Measurements from ENCODE around the gene GABRB3.
"Not testable (repeated sequence)": the region's sequence is repeated elsewhere in the genome, so short reads cannot be mapped to it uniquely, and the experiment has no call there.

Gene GABRB3

GRCh38 chr15:26731965-26732364, 40.9 kb downstream of the GABRB3 start:
- DNase-seq, result no peak

DNA sequence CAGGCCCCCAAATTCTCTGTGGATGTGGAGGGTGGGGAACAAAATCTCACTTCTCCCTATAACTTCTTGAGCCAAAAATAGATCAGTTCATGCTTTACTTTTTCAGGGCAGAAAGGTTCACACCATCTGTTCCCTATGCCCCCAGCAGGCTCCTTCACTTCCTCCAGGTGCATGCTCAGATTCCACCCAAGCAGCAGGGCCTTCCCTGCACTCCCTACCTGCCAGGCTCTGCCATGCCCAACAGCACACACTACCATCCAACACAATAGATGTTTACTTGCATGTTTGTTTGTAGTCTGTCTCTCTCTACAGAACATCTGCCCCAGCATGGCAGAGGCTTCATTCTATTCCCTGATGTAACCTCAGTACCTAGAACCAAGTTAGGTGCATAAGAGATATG, 43.3 kb downstream of the GABRB3 start:
- no peak for DNase-seq

GRCh38 chr15:26729030-26729429, 43.8 kb downstream of the GABRB3 start:
- DNase-seq, result no peak

DNA sequence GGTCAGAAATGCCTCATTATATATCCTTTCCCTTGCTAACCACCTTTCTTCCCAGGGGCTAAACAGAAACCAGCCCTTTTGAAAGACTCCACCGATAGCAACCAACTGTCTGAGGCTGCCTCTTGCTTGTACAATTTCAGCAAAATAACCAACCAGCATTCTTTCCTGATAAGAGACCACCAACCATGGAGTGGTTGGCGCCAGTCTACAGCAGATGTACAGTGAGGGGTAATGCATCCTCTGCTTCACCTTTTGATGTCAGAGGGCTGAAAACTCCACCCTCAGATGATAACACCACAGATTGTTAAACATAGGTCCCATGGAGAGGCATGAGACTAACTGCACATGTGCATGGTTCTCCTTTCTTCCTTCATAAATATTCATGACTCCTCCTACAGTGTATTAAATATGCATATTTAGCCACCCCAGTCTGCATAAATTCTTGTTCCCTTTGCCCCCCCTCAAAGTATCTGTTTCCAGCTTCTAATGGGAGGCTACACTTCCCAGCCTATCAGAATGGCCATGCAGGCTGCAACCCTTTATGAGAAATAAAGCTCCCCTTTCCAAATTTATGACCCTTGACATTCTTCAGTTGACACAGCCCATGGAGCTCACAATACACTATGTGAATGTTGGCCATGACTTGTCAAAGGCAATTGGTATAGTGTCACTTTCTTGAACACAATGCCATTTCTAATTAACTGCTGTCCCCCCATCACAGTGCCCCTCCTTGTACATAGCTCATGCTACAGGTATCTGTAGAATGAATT, 48.3 kb downstream of the GABRB3 start:
- no peak for DNase-seq

- no peak for DNase-seq
Observed at GRCh38 chr15:26722621-26723160, 50.2 kb downstream of the GABRB3 start.

DNA sequence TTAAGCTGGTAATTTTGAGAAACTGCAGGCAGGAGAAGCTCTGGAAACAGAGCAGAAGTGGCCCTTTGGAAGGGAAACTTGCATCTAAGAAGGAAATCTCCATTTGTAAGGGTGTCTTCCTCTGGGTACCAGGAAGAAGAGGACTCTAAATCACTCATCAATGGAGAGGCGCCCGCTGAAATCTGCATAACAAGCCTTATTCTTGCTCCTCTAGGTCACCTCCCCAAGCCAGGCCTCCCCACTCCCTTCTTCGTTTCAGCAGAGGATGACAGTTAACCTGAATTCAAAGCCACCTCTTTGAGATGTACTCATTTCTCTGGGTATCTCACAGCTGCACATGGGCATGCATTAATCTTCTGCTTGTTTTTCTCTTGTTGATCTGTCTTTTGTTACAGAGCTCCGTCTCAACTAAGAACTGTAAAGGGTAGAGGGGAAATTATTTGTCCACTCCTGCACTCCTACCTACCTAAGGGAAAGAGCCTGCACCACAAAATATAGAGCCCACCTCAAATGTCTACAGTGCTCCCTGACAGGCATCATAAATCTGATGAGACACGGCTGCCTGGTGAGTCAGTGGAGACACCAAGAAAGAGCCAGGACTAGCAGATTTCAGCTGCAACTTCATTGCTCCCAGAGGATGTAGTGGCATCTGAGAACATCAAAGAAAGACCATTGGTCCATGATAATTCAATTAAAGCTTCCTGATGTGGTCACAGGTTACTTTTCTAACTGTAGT, 51.5 kb downstream of the GABRB3 start:
- DNase-seq, result no peak

DNA sequence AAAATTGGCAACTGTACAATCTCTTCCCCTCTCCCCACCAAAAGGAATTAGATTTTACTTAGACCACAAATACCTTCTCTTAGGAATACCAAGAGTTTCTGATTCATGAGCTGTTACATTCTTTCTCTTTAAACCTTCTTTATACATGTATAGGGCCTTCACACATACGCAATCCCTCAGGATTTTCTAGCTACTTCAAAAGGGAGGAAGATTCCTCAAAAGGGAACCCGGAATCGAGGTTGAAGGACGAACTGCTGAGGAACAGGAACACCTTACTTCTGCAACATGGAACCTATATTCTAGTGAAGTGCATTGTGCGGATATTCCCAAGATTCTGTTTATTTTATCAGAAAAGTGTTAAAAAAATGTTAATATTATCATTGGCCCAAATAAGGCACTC, 52.3 kb downstream of the GABRB3 start:
- no peak for DNase-seq

GRCh38 chr15:26719866-26720265, 53.0 kb downstream of the GABRB3 start:
- DNase-seq, result not testable (repeated sequence)

GRCh38 chr15:26716069-26716468, 56.8 kb downstream of the GABRB3 start:
- DNase-seq, result no peak

DNA sequence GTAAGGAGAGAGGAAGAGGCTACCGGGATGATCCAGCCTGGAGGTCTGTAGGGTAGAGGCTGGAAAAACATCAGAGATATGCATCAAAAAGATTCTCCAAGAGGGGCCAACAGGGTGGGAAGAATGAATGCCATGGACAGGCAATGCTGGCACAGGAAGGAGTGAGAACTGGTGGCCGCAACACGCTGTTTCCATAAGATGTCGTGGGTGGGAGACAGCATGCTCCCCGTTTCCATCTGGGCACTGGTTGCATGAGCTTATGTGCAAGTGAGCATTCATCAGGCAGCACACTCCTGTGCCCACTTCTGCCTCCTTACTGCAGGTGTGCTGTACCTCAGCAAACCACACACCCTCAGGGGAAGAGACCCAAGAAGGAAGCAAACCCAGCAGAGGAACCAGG, 59.4 kb downstream of the GABRB3 start:
- no peak for DNase-seq

DNA sequence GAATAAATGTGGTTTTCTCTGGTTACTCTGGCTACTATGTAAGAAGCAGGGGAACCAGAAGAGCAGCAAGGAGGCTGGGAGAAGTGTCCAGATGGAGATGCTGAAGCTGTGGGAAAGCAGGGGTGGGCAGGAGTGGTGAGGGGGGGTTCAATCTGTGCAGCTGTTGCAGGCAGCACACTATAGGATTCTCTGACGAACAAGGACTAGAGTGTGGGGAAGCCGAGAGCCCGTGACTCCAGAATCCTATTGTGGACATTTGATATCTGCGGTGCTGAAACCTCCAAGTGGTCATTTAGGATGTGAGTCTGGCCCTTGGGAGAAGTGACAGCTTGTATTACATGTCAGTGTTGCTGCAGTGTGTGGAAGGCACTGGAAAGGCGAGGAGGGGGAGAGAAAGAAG, 60.5 kb downstream of the GABRB3 start:
- DNase-seq, result no peak

- DNase-seq, result no peak
Observed at GRCh38 chr15:26711445-26711844, 61.4 kb downstream of the GABRB3 start.

- DNase-seq, result no peak
Observed at GRCh38 chr15:26702381-26702780, 70.5 kb downstream of the GABRB3 start.

DNA sequence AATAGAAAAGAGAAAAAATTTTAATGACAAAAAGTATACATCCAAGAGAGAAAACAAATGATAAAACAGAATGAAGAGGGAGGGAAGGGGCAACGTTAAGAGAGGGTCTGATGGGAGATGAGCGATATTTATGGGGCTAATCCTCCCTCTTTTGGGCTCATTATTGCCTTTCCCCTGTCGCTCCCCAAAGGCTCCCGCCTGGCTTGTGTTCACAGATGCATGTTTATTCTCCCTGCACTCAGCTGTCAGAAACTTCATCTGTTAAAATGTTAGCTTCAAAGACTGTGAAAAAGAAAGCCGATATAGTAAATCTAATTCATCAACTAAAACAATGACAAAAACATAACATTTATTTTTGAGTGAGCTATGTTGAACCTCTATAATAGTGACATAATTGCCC, 74.3 kb downstream of the GABRB3 start:
- DNase-seq, result no peak

DNA sequence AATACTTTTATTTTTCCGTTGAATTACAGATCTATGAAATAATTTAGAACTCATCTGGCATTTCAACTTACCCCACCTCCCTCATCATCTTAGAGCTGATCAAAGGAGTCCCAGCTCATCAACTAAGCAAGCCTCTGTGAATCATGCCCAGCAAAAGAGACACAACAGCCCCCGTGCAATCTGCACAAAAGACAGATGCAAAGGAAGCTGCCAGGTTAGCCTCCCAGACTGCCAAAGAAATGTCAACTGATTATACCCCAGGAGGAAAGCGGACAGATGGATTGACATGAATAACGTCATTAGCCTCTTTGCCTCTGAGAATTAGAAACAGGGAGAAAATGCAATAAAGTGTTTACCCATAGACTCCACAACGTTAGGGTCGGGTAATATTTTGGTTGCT, 75.0 kb downstream of the GABRB3 start:
- no peak for DNase-seq

GRCh38 chr15:26691249-26691648, 81.6 kb downstream of the GABRB3 start:
- no peak for DNase-seq

DNA sequence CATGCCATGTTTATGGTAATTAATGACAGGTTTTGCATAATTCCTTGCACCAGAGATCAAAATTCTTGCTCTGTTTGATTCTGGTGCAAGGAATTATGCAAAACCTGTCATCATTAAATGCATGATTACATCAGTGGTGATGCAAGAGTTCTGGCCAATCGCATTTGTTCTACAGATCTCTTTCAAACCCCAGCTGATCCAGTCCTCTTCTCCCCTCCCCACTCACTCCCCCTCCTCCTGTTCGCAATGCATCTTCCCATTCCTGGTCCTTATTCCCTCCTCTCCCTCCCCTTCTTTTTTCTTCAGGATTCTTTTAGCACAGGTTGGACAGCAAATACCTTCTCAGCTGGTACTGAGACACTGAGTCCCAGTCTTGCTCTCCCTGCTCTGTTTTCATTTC, 82.1 kb downstream of the GABRB3 start:
- no peak for DNase-seq

- no peak for DNase-seq
Observed at GRCh38 chr15:26689462-26689861, 83.4 kb downstream of the GABRB3 start.

DNA sequence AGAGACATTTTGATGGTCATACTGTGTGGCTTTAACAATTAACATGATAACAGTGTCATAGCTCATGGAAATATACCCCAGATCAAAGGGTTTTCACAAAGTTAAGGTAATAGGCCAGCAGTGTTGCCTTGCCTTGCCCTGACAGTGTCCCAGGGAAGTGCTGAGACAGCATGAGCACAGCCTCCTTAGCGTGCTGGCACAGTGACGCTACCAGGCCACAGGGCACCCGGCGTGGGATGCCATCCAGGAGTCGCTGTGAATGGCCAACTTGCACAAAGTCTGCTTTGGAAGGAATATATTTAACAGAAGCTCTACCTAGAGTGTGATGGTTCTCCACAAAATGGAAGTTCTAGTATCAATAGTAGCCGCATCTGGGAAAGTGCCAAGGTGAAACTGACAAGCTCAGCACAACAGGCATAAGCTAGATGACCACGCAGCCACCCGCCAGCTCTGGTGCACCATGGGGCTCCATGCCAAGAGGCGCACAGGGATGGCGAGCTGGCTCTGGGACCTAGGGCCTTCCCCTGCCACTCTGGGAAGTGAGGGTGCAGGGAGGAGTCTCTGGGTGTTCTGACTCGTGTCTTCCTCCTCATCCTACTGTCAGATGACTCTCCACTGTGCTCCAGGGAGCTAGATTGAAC, 86.2 kb downstream of the GABRB3 start:
- no peak for DNase-seq

DNA sequence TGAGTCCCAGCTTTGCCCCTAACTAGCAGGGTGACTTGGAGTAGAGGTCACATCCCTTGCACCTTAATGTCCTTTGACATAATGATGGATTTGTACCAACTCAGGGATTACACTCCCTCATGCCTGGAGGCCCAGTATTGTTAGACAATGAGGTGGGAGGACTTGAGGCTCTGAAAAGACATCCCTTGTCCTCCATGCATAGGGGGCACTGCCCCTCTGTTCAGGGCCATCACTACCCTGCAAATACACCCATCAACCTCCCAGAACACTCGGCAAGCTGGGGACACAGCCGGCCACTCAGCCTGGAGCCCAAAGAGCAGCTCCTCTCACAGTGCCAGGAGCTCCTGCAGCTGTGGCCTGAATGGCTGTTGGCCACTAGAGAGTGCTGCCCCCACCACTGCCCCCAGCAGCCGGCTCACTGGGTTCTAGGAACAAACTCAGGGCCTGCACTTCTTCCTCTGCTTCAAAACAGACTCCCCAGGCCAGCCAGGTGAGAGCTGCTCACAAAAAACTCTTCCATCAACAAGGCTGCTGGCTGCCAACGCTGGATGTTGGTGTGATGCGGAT, 90.2 kb downstream of the GABRB3 start:
- no peak for DNase-seq

DNA sequence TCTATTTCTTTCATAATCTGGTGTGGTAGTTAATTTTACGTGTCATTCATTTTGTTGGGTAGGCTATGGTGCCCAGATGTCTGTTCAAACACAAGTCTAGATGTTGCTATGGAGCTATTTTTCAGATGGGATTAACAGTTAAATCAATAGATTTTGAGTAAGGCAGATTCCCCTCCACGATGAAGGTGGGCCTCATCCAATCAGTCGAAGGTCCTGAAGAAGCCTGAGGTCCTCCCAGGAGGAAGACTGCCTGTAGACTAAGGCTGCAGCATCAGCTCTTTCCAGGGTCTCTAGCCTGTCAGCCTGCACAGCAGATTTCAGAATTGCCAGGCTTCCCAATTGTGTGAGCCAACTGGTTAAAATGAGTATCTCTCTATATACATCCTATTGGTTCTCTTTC, 92.9 kb downstream of the GABRB3 start:
- DNase-seq, result no peak

DNA sequence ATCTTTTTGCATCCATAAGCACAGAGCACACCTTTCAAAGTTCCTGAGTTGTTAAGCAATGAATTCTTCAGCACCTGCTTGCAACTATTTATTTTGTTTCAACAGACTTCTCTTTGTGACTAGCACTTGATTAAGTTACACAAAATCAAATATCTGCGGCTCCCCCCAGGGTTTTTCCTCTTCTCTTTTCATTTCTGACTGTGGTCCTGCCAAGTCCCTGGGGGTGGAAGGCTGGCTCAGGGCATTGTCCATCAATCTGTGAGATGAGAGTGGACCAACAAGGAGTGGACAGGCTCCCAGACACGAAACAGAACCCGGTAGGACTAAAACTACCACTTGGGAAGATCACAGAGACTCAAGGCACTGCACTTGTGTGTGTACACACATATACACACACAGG, 96.8 kb downstream of the GABRB3 start:
- no peak for DNase-seq

- DNase-seq, result no peak
Observed at GRCh38 chr15:26674467-26674866, 98.4 kb downstream of the GABRB3 start.

- no peak for DNase-seq
Observed at GRCh38 chr15:26673445-26673844, 99.4 kb downstream of the GABRB3 start.
